ENCODE data around the gene ATRIP. TPM values are rescaled to one million over a fixed set of nuclear protein-coding genes. Genes with fewer than 3 reads are reported as not detected.

The ATRIP gene
- total and polyA plus RNA-seq, 2 of the 4 experiments (the other 2 are of a cell fraction) = 6.8 to 10.8 TPM

DNA sequence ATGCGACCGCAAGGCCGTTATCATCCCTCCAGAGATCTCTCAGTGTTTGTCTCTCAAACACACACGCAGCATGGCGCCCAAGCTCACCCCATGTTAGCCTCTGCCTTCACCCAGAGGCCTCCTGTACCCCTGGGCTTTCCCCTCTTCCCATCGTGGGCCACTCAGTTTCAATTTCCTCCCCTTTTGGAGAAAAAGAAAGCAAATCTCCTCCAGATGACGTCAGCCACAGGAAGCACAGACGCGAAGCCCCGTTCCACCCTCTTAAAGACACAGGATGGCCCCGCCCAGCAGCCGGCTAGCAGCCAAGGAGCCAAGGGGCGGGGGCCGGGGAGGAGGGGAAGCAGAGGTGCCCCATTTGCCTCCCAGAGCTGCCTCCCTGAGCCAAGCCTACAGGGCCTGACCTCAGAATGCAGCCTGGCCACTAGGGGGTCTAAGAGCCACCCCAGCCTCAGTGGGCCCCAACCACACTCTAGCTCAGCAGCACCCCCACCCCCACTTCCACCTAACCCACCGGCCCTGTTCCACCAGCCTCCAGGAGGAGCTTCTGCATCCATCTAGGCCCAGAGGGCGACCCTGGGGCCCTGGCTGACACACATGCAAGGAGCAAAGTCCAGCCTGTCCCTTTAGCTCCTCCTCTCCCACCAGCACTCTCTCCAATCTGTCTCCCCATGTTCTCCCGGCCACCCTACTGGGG lies 26.5 kb downstream of the ATRIP start (continued):
- TF ChIP-seq FOS (IDR thresholded peaks at IDR 0.05; ENCODE audit: low read depth, low read length) = no peak

DNA sequence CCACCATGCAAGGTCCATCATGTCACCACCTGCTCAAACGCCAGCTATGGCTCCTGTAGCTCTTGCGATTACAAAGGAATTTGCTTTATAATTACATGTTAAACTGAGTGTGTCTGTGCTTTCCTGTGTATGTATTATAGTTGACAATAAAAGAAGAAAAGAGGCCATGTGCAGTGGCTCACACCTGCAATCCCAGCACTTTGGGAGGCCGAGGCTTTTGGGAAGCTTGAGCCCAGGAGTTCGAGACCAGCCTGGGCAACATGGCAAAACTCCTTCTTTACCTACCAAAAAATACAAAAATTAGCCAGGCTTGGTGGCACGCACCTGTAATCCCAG lies 27.0 kb downstream of the ATRIP start:
- Histone ChIP-seq H3K9me1 (ENCODE audit: insufficient read depth, low read length) (peaks cover 12% of the 10 kb centered on the region; the same call in 1 of the 2 replicates), H4K91ac (ENCODE audit: insufficient read depth, low read depth, low read length) (peak overlapping the region; percentile 59; the same call in 1 of the 2 replicates), H3K23ac (ENCODE audit: low read depth, low read length) (no peak overlapping the region), H3K14ac (replicated peaks; ENCODE audit: low read depth, low read length) (peak overlapping the region; percentile 71; the same call in 1 of the 2 replicates), H4K5ac (ENCODE audit: low read depth, low read length) (peak overlapping the region; percentile 28), H2AK5ac (ENCODE audit: low read depth, low read length) (peak overlapping the region; percentile 89), H3K79me1 (ENCODE audit: low read depth in 1 of 2, low read length in 2 of 2) (peaks cover 4 to 46% of the 10 kb centered on the region in 2 experiments), H3K4me2 (ENCODE audit: low read depth, low read length) (0 out of 2 replicates have a peak overlapping the region, but pooled peaks have one; percentile 10), H3K4ac (ENCODE audit: low read depth, low read length) (peak overlapping the region; percentile 47), H3K9me3 (ENCODE audit: control insufficient read depth, insufficient read depth, low read length) (no peaks in the 10 kb centered on the region), H3K27me3 (ENCODE audit: control insufficient read depth, insufficient read depth, low read length) (no peaks in the 10 kb centered on the region), H2BK15ac (ENCODE audit: low read depth, low read length) (0 out of 3 replicates have a peak overlapping the region, but pooled peaks have one; percentile 9), H2BK5ac (ENCODE audit: low read depth, low read length, poor library complexity, severe bottlenecking) (peak overlapping the region; percentile 73), H2BK20ac (ENCODE audit: low read depth, low read length) (no peak overlapping the region), H4K8ac (ENCODE audit: low read depth in 2 of 2, low read length in 2 of 2) (peak overlapping the region; percentile 87 to 91), H3K4me3 (ENCODE audit: insufficient read depth, low read depth, low read length) (no peak overlapping the region), H3K18ac (ENCODE audit: low read depth, low read length) (no peak overlapping the region), H2AK9ac (replicated peaks; ENCODE audit: low read depth, low read length, poor library complexity) (peak overlapping the region; percentile 99), H2AFZ (replicated peaks; ENCODE audit: low read length, poor library complexity) (peak overlapping the region; percentile 95), H3K36me3 (ENCODE audit: control insufficient read depth, insufficient read depth, low read length) (peaks cover 19% of the 10 kb centered on the region), H2BK120ac (ENCODE audit: low read depth, low read length) (peak overlapping the region; percentile 55; the same call in 1 of the 2 replicates), H3K9ac (ENCODE audit: low read depth, low read length) (no peak overlapping the region), H4K20me1 (ENCODE audit: insufficient read depth, low read length) (no peaks in the 10 kb centered on the region; the same call in 1 of the 2 replicates), H3K4me1 (ENCODE audit: control insufficient read depth, insufficient read depth, low read length) (peaks cover 6% of the 10 kb centered on the region), H3K56ac (ENCODE audit: extremely low read depth, insufficient read depth, low read length) (no peak overlapping the region), H3K27ac (ENCODE audit: insufficient read depth, low read length) (peak overlapping the region; percentile 61)
- POLR2A ChIA-PET (ENCODE audit: unreplicated experiment) = interaction anchor here (0.6 kb wide), 1 partner anchor 10 kb away, joined by 3 read pairs; no protein-coding TSS in a partner anchor
- BruUV-seq (replicated peaks) = no TSS peak
- no peak for DNase-seq
- dilution Hi-C loops (cut with HindIII; ENCODE audit: low sequenced_read_pairs, unreplicated experiment) = no loop called here
- in situ Hi-C loops (cut with MboI; ENCODE audit: low sequenced_read_pairs) = no loop called here
- CTCF ChIA-PET = interaction anchor here (0.5 to 1.1 kb wide), 3 partner anchors 36 to 57 kb away, joined by 3 to 4 read pairs (median 3); no protein-coding TSS in a partner anchor
- no peak for ATAC-seq (ENCODE audit: low read depth)
- intact Hi-C loops (cut with micrococcal nuclease) = loop anchor here (2.0 kb wide), 2 partner anchors 75 to 161 kb away; partner anchors contain the start of gene SLC26A6
- no peak for TF ChIP-seq CEBPB (IDR thresholded peaks at IDR 0.05; ENCODE audit: low read depth, low read length)
- no peak for TF ChIP-seq POLR2A (IDR thresholded peaks at IDR 0.05; ENCODE audit: low read depth, low read length)
- no peak for TF ChIP-seq SMC3 (IDR thresholded peaks at IDR 0.05; ENCODE audit: low read depth, low read length)
- TF ChIP-seq RCOR1 (IDR thresholded peaks at IDR 0.05; ENCODE audit: insufficient replicate concordance, low read length) = no peak
- TF ChIP-seq MXI1 (IDR thresholded peaks at IDR 0.05; ENCODE audit: borderline replicate concordance, low read depth, low read length) = no peak
- TF ChIP-seq, protein P1, sequence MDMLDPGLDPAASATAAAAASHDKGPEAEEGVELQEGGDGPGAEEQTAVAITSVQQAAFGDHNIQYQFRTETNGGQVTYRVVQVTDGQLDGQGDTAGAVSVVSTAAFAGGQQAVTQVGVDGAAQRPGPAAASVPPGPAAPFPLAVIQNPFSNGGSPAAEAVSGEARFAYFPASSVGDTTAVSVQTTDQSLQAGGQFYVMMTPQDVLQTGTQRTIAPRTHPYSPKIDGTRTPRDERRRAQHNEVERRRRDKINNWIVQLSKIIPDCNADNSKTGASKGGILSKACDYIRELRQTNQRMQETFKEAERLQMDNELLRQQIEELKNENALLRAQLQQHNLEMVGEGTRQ (IDR thresholded peaks at IDR 0.05; ENCODE audit: low read depth, low read length) = no peak
- no peak for TF ChIP-seq RFX5 (IDR thresholded peaks at IDR 0.05; ENCODE audit: low read depth, low read length)
- no peak for TF ChIP-seq CHD1 (IDR thresholded peaks at IDR 0.05; ENCODE audit: low read depth, low read length)
- TF ChIP-seq MAZ (IDR thresholded peaks at IDR 0.05; ENCODE audit: borderline replicate concordance, low read depth, low read length) = no peak
- no peak for TF ChIP-seq RAD21 (IDR thresholded peaks at IDR 0.05; ENCODE audit: low read length)
- no peak for TF ChIP-seq NFE2L2 (IDR thresholded peaks at IDR 0.05; ENCODE audit: low read depth, low read length)
- no peak for TF ChIP-seq BHLHE40 (IDR thresholded peaks at IDR 0.05; ENCODE audit: low read depth, low read length)
- no peak for TF ChIP-seq MAFK (IDR thresholded peaks at IDR 0.05; ENCODE audit: low read depth, low read length)
- TF ChIP-seq, protein P2, sequence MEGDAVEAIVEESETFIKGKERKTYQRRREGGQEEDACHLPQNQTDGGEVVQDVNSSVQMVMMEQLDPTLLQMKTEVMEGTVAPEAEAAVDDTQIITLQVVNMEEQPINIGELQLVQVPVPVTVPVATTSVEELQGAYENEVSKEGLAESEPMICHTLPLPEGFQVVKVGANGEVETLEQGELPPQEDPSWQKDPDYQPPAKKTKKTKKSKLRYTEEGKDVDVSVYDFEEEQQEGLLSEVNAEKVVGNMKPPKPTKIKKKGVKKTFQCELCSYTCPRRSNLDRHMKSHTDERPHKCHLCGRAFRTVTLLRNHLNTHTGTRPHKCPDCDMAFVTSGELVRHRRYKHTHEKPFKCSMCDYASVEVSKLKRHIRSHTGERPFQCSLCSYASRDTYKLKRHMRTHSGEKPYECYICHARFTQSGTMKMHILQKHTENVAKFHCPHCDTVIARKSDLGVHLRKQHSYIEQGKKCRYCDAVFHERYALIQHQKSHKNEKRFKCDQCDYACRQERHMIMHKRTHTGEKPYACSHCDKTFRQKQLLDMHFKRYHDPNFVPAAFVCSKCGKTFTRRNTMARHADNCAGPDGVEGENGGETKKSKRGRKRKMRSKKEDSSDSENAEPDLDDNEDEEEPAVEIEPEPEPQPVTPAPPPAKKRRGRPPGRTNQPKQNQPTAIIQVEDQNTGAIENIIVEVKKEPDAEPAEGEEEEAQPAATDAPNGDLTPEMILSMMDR (conservative IDR thresholded peaks at IDR 0.05; ENCODE audit: low read depth, low read length) = no peak
- WGBS, 2 experiments (ENCODE audit: extremely low coverage in 2 of 2, insufficient read length in 1 of 2) = 40% methylated on average over 1 of the region's 5 CpGs; no CpG with 5 or more reads in 1 of the 2 experiments

All from IMR-90 (cell line).